Measurements from ENCODE around the gene IQCN.
A peak's percentile ranks its signal among the peaks of the same experiment; 100 is the strongest.

Gene IQCN

GRCh38 chr19:18262917-18263316 lies 11.3 kb downstream of the IQCN start:
- H3K9me3 ChIP-seq: no peaks in the 10 kb centered on the region
- no peak overlapping the region for H3K4me3 ChIP-seq
- H3K27me3 ChIP-seq (ENCODE audit: low read depth): no peaks in the 10 kb centered on the region
- no peaks in the 10 kb centered on the region for H3K36me3 ChIP-seq (replicated peaks)
- DNase-seq (ENCODE audit: low spot score in 2 of 2): no peak
- in situ Hi-C loops (cut with MboI; ENCODE audit: low sequenced_read_pairs): no loop called here
- no peaks in the 10 kb centered on the region for H3K4me1 ChIP-seq

GRCh38 chr19:18262144-18262543 lies 12.1 kb downstream of the IQCN start:
- Histone ChIP-seq H3K27me3 (ENCODE audit: low read depth) (no peaks in the 10 kb centered on the region), H3K36me3 (replicated peaks) (no peaks in the 10 kb centered on the region), H3K4me3 (no peak overlapping the region), H3K4me1 (no peaks in the 10 kb centered on the region), H3K9me3 (no peaks in the 10 kb centered on the region)
- in situ Hi-C loops (cut with MboI; ENCODE audit: low sequenced_read_pairs): no loop called here
- no peak for DNase-seq (ENCODE audit: low spot score in 2 of 2)

- no peaks in the 10 kb centered on the region for H3K4me1 ChIP-seq
- no peaks in the 10 kb centered on the region for H3K9me3 ChIP-seq
- in situ Hi-C loops (cut with MboI; ENCODE audit: low sequenced_read_pairs): no loop called here
- DNase-seq (ENCODE audit: low spot score in 2 of 2): no peak
- H3K36me3 ChIP-seq (replicated peaks): no peaks in the 10 kb centered on the region
- H3K4me3 ChIP-seq: no peak overlapping the region
- H3K27me3 ChIP-seq (ENCODE audit: low read depth): no peaks in the 10 kb centered on the region
These were observed 12.8 kb downstream of the IQCN start for GRCh38 chr19:18261474-18261873.

- no peaks in the 10 kb centered on the region for H3K36me3 ChIP-seq (replicated peaks)
- peaks cover under 1% of the 10 kb centered on the region; the same call in 1 of the 2 replicates for H3K27me3 ChIP-seq (ENCODE audit: low read depth)
- H3K4me1 ChIP-seq: no peaks in the 10 kb centered on the region
- DNase-seq (ENCODE audit: low spot score in 2 of 2): no peak
- H3K9me3 ChIP-seq: no peaks in the 10 kb centered on the region
- H3K4me3 ChIP-seq: no peak overlapping the region
- in situ Hi-C loops (cut with MboI; ENCODE audit: low sequenced_read_pairs): loop anchor here (10.0 kb wide), 1 partner anchor 235 kb away; no protein-coding TSS in a partner anchor
These were observed 14.4 kb downstream of the IQCN start for GRCh38 chr19:18259893-18260292.

- in situ Hi-C loops (cut with MboI; ENCODE audit: low sequenced_read_pairs): loop anchor here (10.0 kb wide), 1 partner anchor 233 kb away; no protein-coding TSS in a partner anchor
- H3K27me3 ChIP-seq (ENCODE audit: low read depth): peaks cover 3% of the 10 kb centered on the region; the same call in 1 of the 2 replicates
These were observed 16.5 kb downstream of the IQCN start for GRCh38 chr19:18257503-18258470.

GRCh38 chr19:18254546-18255503 lies 19.4 kb downstream of the IQCN start:
- Histone ChIP-seq H3K9me3 (no peaks in the 10 kb centered on the region), H3K4me3 (no peak overlapping the region), H3K36me3 (replicated peaks) (no peaks in the 10 kb centered on the region), H3K4me1 (no peaks in the 10 kb centered on the region), H3K27me3 (ENCODE audit: low read depth) (peaks cover 3% of the 10 kb centered on the region; the same call in 1 of the 2 replicates)
- in situ Hi-C loops (cut with MboI; ENCODE audit: low sequenced_read_pairs): loop anchor here (10.0 kb wide), 1 partner anchor 230 kb away; no protein-coding TSS in a partner anchor
- DNase-seq (ENCODE audit: low spot score in 2 of 2): no peak

More at GRCh38 chr19:18257503-18258470, 16.5 kb downstream of the IQCN start:
- no peak for DNase-seq (ENCODE audit: low spot score in 2 of 2)
- no peaks in the 10 kb centered on the region for H3K36me3 ChIP-seq (replicated peaks)
- H3K4me1 ChIP-seq: no peaks in the 10 kb centered on the region
- no peak overlapping the region for H3K4me3 ChIP-seq
- no peaks in the 10 kb centered on the region for H3K9me3 ChIP-seq

GRCh38 chr19:18253716-18254115 lies 20.5 kb downstream of the IQCN start:
- Histone ChIP-seq H3K36me3 (replicated peaks) (no peaks in the 10 kb centered on the region), H3K27me3 (ENCODE audit: low read depth) (peaks cover 3% of the 10 kb centered on the region; the same call in 1 of the 2 replicates), H3K9me3 (no peaks in the 10 kb centered on the region), H3K4me3 (no peak overlapping the region), H3K4me1 (no peaks in the 10 kb centered on the region)
- DNase-seq (ENCODE audit: low spot score in 2 of 2): no peak
- in situ Hi-C loops (cut with MboI; ENCODE audit: low sequenced_read_pairs): loop anchor here (10.0 kb wide), 1 partner anchor 229 kb away; no protein-coding TSS in a partner anchor

- no peaks in the 10 kb centered on the region for H3K36me3 ChIP-seq (replicated peaks)
- no peak for DNase-seq (ENCODE audit: low spot score in 2 of 2)
- no peaks in the 10 kb centered on the region for H3K9me3 ChIP-seq
- no peaks in the 10 kb centered on the region for H3K4me1 ChIP-seq
- peaks cover 3% of the 10 kb centered on the region; the same call in 1 of the 2 replicates for H3K27me3 ChIP-seq (ENCODE audit: low read depth)
- no peak overlapping the region for H3K4me3 ChIP-seq
- in situ Hi-C loops (cut with MboI; ENCODE audit: low sequenced_read_pairs): loop anchor here (10.0 kb wide), 1 partner anchor 228 kb away; no protein-coding TSS in a partner anchor
These were observed 21.1 kb downstream of the IQCN start for GRCh38 chr19:18253130-18253529.

DNA sequence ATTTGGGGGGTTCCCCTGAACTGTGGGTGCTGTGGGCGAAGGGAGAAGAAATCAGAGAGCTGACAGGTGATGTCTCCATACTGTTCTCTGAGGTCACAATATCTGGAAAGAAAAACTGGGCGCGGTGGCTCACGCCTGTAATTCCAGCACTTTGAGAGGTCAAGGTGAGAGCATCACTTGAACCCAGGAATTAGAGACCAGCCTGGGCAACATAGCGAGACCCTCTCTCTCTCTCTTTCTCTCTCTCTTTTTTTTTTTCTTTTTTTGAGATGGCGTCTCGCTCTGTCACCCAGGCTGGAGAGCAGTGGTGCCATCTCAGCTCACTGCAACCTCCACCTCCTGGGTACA lies 21.9 kb downstream of the IQCN start:
- Histone ChIP-seq H3K4me3 (no peak overlapping the region), H3K27me3 (ENCODE audit: low read depth) (peaks cover 3% of the 10 kb centered on the region; the same call in 1 of the 2 replicates), H3K9me3 (no peaks in the 10 kb centered on the region), H3K4me1 (no peaks in the 10 kb centered on the region), H3K36me3 (replicated peaks) (no peaks in the 10 kb centered on the region)
- in situ Hi-C loops (cut with MboI; ENCODE audit: low sequenced_read_pairs): loop anchor here (10.0 kb wide), 1 partner anchor 228 kb away; no protein-coding TSS in a partner anchor
- DNase-seq (ENCODE audit: low spot score in 2 of 2): no peak

- Histone ChIP-seq H3K36me3 (replicated peaks) (no peaks in the 10 kb centered on the region), H3K27me3 (ENCODE audit: low read depth) (peaks cover 3% of the 10 kb centered on the region; the same call in 1 of the 2 replicates), H3K9me3 (no peaks in the 10 kb centered on the region), H3K4me1 (no peaks in the 10 kb centered on the region), H3K4me3 (no peak overlapping the region)
- peak; percentile 66 to 88 for DNase-seq (ENCODE audit: low spot score in 2 of 2)
- in situ Hi-C loops (cut with MboI; ENCODE audit: low sequenced_read_pairs): loop anchor here (10.0 kb wide), 1 partner anchor 227 kb away; no protein-coding TSS in a partner anchor
These were observed 22.5 kb downstream of the IQCN start for GRCh38 chr19:18251587-18252369.

- H3K27me3 ChIP-seq (ENCODE audit: low read depth): peaks cover 2% of the 10 kb centered on the region; the same call in 1 of the 2 replicates
- H3K4me1 ChIP-seq: no peaks in the 10 kb centered on the region
- in situ Hi-C loops (cut with MboI; ENCODE audit: low sequenced_read_pairs): loop anchor here (10.0 kb wide), 1 partner anchor 225 kb away; no protein-coding TSS in a partner anchor
- H3K4me3 ChIP-seq: no peak overlapping the region
- no peaks in the 10 kb centered on the region for H3K9me3 ChIP-seq
- H3K36me3 ChIP-seq (replicated peaks): no peaks in the 10 kb centered on the region
- DNase-seq (ENCODE audit: low spot score in 2 of 2): no peak
These were observed 24.4 kb downstream of the IQCN start for GRCh38 chr19:18249834-18250233.

DNA sequence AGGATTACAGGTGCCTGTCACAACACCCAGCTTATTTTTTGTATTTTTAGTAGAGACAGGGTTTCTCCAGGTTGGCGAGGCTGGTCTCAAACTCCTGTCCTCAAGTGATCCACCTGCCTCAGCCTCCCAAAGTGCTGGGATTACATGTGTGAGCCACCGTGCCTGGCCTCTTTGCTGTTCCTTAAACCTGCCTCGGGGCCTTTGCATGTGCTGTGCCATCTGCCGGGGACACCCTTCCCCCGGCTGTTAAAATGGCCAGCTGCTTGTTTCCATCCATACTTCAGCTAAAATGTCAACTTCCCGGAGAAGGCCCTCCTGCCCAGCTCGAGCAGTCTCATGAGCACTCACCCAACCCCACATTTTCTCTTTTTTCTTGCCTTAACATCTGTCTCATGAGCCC lies 29.0 kb downstream of the IQCN start:
- Histone ChIP-seq H3K9me3 (no peaks in the 10 kb centered on the region), H3K4me1 (no peaks in the 10 kb centered on the region), H3K36me3 (replicated peaks) (no peaks in the 10 kb centered on the region), H3K27me3 (ENCODE audit: low read depth) (no peaks in the 10 kb centered on the region), H3K4me3 (no peak overlapping the region)
- in situ Hi-C loops (cut with MboI; ENCODE audit: low sequenced_read_pairs): no loop called here
- no peak for DNase-seq (ENCODE audit: low spot score in 2 of 2)

All from HAP-1 (cell line).